ENCODE data around the gene STK24.

The STK24 gene

DNA sequence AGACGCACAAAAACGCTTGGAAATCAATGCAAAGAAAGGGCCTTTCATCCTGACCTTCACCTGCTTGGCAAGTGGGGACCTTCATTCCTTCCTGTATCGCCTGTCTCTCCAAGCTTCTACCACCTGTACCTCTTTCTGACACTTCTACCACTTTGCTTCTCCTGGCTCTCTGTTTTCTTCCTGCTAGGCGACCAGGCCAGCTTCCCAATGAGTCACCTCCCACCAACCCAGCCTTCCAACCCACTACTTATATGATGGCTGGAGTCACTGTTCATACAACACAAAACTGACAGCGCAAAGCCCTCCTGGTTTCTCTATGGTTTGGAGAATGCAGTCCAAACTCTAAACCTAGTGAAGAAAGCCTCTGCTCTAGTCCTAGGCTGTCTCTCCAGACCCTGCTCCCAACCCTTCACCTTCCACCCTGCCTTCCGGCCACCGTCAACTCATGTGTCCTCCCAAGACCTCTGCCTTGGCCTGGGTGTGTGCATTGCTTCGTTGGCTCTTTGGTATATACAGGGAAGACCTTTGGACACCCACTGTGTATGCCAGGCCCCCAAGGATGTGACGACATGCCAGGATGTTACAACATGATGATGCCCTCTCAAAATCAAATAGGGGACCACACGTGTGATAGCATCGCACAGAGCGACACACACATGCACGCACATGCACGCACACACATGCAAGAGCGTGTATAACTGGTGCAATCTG, 148.5 kb downstream of the STK24 start:
- H3K27me3 Mint-ChIP-seq (ENCODE audit: low read depth): no peaks in the 10 kb centered on the region
- H3K36me3 Mint-ChIP-seq (ENCODE audit: low read depth): peaks cover 76% of the 10 kb centered on the region
- no peak overlapping the region for H3K4me3 Mint-ChIP-seq
- no peaks in the 10 kb centered on the region for H3K4me1 Mint-ChIP-seq
- TF ChIP-seq, protein P1, sequence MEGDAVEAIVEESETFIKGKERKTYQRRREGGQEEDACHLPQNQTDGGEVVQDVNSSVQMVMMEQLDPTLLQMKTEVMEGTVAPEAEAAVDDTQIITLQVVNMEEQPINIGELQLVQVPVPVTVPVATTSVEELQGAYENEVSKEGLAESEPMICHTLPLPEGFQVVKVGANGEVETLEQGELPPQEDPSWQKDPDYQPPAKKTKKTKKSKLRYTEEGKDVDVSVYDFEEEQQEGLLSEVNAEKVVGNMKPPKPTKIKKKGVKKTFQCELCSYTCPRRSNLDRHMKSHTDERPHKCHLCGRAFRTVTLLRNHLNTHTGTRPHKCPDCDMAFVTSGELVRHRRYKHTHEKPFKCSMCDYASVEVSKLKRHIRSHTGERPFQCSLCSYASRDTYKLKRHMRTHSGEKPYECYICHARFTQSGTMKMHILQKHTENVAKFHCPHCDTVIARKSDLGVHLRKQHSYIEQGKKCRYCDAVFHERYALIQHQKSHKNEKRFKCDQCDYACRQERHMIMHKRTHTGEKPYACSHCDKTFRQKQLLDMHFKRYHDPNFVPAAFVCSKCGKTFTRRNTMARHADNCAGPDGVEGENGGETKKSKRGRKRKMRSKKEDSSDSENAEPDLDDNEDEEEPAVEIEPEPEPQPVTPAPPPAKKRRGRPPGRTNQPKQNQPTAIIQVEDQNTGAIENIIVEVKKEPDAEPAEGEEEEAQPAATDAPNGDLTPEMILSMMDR (IDR thresholded peaks at IDR 0.05; ENCODE audit: unreplicated experiment in 3 of 3): no peak
- no peaks in the 10 kb centered on the region for H3K9me3 Mint-ChIP-seq
- H3K27ac Mint-ChIP-seq: peak overlapping the region in 2 of 3 experiments; percentile 7 to 19

DNA sequence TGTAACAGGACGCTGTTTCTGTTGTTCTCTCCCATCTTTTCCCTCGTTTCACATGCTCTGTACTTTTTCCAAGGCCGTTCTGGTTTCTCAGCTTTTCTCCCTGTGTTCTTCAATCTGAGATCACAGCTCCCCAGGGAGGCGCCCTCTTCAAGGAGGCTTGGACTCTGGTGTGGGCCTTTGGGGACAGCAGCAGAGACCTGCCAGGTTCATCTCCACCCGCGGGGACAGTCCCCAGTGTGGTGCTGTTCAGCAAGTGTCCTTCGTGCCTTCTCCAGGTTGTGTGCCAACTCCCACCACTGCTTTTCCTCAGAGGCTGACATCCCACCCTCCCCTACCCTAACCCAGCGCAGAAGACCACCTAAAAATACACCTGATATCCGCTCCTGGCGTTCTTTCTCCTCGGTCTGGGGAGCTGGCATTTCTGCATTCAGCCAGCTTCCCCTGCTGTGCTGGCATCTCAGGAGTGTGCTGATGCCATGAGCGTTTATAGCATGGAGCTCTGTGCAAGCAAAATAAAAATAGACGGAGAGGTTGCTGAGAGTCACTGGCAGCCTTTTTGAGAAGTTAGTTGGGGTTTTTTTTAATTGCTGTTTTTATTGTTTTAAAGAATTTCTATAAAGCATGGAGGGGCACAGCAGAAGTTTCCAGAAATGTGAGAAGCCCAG, 149.4 kb downstream of the STK24 start:
- Mint-ChIP-seq H3K36me3 (ENCODE audit: low read depth) (peaks cover 79% of the 10 kb centered on the region), H3K27ac (no peak overlapping the region), H3K9me3 (no peaks in the 10 kb centered on the region), H3K27me3 (ENCODE audit: low read depth) (no peaks in the 10 kb centered on the region), H3K4me3 (no peak overlapping the region), H3K4me1 (no peaks in the 10 kb centered on the region)
- TF ChIP-seq, protein P1 (IDR thresholded peaks at IDR 0.05; ENCODE audit: unreplicated experiment in 3 of 3): no peak

DNA sequence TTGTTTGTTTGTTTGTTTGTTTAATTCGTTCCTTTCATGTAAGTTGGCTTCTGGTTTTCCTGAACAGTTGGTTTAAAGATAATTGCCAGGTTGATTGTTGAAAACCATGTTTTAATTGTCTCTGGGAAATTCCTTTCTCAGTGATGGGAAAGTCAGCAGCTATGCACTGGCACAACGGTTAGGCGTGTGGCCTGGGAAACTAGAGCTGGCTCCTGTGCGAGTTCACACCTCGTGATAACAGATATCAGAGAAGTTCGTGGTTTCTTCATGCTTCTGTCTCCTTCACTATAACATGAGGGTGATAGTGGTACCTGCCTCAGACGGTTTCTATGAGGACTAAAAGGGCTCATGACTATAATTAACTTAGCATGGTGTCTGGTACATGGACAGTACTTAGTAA, 153.5 kb downstream of the STK24 start:
- TF ChIP-seq, protein P1 (IDR thresholded peaks at IDR 0.05; ENCODE audit: unreplicated experiment in 3 of 3): no peak
- Mint-ChIP-seq H3K27ac (no peak overlapping the region), H3K9me3 (no peaks in the 10 kb centered on the region), H3K4me1 (no peaks in the 10 kb centered on the region), H3K36me3 (ENCODE audit: low read depth) (peaks cover 91% of the 10 kb centered on the region), H3K4me3 (no peak overlapping the region), H3K27me3 (ENCODE audit: low read depth) (no peaks in the 10 kb centered on the region)

DNA sequence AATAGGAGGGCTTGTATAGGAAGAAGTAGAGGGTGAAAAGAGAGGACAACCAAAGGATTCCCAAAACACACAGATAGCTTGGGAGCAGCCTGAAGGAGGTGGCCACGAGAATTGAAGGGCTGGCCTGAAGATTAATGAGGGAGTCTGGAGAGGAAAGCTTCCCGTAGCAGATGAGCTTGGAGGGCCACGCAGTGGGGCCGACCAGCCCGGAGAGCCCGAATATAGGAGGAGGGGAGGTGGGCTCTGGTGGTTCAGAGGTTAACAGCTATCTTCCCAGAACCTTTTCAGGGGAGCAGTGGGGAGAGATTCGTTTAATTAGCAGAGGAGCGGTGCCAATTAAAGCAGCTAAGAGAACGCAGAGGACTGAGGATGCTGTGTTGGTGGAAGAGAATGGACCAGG, 154.9 kb downstream of the STK24 start:
- H3K9me3 Mint-ChIP-seq: peaks cover 1% of the 10 kb centered on the region
- no peaks in the 10 kb centered on the region for H3K4me1 Mint-ChIP-seq
- TF ChIP-seq, protein P1 (IDR thresholded peaks at IDR 0.05; ENCODE audit: unreplicated experiment in 3 of 3): no peak
- no peak overlapping the region for H3K27ac Mint-ChIP-seq
- no peak overlapping the region for H3K4me3 Mint-ChIP-seq
- peaks cover 95% of the 10 kb centered on the region for H3K36me3 Mint-ChIP-seq (ENCODE audit: low read depth)
- no peaks in the 10 kb centered on the region for H3K27me3 Mint-ChIP-seq (ENCODE audit: low read depth)

DNA sequence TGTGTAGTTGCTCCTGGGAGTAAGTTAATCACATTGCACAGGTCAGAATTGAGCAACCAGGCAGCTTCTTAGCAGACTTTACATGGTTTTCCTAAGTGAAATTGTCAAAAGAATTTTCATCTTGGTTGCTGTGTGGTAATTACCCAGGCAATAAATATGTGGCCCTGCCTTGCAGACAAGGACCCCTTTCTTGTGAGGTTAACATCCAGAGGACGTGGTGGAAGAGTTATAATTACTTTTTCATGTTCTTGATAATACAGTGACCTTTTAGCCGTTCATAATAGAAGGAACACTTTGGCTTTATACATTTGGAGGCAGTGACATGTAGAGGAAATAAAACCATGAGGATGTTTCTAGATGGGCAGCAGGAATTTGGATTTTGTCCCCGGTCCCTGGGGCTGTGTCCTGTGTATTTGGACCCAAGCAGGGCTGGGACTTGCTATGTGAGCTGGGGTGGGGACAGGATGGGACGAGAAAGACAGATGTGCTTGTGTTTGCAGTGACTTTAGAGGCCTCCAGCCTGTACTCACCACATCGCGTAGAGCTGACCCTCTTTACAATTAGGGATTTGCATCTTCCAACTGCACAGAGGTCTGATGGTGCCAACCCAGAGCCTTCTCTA, 156.2 kb downstream of the STK24 start:
- Mint-ChIP-seq H3K27ac (no peak overlapping the region), H3K9me3 (peaks cover 4% of the 10 kb centered on the region), H3K27me3 (ENCODE audit: low read depth) (no peaks in the 10 kb centered on the region), H3K4me1 (no peaks in the 10 kb centered on the region), H3K36me3 (ENCODE audit: low read depth) (peaks cover 95% of the 10 kb centered on the region), H3K4me3 (no peak overlapping the region)
- TF ChIP-seq, protein P1 (IDR thresholded peaks at IDR 0.05; ENCODE audit: unreplicated experiment in 3 of 3): no peak
